GM19372 (cell line): Measurements from ENCODE around the gene RTP5.
"Not testable (repeated sequence)": the region's sequence is repeated elsewhere in the genome, so short reads cannot be mapped to it uniquely, and the experiment has no call there.

Experiments used
- ATAC-seq: cut with Tn5 transposase; IDR thresholded peaks from one replicate; pipeline ENCODE4 v1.9.1; 2021; ENCODE audit warnings: mild to moderate bottlenecking, low read depth, moderate library complexity; ENCODE audit not compliant: unreplicated experiment

RTP5 gene

DNA sequence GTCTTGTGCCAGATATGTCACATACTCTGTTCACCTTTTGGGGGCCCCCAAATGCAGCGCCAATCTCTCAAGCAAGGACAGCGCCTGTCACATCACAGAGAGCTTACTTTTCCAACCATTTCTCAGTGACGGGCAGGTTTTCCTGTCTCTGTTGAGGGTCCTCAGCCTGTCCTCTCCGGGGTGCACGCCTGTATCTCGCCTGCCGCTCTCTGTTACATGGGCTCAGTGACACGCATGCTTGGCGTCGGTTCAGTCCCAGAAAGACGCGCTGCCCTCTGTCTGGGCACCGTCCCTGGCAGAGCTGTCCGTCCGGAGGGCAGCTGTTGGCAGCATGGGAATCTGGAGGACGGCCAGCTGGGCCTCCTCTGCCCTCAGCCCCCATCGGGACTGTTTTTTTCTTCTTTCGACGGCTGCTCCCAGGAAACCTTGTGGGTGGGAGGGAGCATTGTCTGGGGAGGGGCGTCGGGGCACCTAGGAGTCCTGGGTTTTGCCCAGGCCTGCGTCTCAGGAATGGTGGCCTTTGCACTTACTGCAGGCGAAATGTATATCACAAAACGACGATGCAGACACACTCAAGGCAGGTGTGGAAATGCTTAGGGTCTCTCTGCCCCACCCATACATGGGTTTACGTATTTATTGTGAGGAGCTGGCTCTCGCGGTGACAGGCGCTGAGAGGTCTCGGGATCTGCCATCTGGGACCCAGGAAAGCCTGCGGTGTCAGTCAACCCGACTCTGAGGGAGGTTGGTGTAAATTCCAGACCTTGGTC is 30.9 kb downstream of the RTP5 start:
- ATAC-seq: no peak

DNA sequence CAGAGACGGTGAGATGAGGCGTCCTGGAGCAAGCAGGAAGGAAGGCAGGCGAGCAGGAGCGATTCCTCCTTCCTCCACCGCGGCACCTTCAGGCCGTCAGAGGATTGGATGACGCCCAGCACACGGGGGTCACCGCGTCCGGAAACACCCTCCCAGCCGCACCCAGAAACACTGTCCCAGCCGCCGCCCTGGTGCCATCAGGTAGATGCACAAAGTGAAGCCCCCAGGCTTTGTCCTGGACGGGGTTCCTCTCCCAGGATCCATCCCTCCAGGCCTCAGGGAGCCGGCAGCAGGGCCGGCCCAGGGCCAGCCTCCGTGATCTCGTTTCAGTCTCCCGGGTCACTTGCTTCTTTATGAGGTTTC is 31.5 kb downstream of the RTP5 start:
- no peak for ATAC-seq

DNA sequence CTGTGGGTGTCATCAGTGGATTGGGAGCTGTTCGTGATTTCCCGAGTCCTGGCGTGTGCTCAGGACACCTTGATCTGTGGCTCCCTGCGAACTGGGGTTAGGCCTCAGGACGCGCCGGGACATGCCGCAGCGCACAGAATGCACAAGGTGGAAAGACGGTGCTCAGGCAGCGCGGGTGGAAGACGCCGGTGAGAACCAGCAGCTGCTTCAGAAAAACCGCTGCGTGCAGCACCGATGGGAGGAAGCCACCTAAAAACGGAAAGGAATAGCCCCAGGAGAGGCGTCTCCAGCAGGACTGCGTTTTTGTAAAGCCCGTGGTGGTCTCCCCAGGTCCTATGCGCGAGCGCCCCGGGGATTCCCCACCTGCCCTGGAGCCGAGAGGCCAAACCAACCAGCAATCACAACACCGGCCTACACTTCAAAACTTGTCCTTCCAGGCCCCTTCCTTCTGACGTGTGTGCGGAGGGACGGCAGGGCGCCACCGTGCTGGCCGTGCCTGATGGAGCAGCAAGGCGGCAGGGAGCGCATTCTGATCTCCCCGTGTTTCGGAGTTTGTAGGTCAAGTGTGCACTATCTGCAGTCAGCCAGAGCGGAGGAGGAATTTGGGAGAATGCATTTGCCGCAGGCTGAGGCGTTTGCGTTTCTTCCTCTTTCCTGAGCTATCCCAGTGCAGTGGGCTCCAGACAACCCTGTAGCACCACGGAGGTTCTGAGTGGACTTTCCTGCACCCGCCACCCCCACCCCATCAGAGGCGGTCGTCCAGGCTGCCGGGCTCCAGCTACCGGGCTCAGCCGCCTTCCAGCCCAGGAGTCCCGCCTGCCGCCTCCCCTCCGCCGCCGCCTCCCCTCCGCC is 32.2 kb downstream of the RTP5 start:
- no peak for ATAC-seq

DNA sequence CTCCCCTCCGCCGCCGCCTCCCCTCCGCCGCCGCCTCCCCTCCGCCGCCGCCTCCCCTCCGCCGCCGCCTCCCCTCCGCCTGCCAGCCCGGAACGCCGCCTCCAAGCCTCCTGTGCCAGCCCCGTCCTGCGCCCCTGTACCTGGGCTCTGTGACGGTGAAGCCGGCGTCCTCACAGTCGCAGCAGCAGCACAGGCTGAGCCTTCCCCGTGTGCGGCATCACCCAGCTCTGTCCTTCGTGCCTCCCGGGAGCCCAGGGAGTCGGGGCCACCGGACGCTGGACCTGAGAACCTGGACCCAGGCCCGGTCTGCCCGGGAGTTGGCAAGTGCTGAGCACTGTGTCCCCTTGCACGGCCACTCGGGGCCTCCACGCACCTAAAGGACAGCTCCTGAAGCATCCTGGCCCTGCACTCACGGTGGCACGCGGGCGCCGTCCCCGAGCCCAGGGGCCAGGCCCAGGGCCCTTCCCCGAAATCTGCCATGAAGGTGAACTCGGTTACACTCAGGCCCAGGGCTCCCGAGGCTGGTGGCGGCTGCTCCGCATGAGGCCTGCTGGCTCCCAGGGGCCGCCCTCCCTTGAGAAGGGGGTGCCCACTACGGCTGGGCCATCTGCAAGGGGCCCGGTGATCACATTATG is 32.9 kb downstream of the RTP5 start:
- ATAC-seq: no peak

DNA sequence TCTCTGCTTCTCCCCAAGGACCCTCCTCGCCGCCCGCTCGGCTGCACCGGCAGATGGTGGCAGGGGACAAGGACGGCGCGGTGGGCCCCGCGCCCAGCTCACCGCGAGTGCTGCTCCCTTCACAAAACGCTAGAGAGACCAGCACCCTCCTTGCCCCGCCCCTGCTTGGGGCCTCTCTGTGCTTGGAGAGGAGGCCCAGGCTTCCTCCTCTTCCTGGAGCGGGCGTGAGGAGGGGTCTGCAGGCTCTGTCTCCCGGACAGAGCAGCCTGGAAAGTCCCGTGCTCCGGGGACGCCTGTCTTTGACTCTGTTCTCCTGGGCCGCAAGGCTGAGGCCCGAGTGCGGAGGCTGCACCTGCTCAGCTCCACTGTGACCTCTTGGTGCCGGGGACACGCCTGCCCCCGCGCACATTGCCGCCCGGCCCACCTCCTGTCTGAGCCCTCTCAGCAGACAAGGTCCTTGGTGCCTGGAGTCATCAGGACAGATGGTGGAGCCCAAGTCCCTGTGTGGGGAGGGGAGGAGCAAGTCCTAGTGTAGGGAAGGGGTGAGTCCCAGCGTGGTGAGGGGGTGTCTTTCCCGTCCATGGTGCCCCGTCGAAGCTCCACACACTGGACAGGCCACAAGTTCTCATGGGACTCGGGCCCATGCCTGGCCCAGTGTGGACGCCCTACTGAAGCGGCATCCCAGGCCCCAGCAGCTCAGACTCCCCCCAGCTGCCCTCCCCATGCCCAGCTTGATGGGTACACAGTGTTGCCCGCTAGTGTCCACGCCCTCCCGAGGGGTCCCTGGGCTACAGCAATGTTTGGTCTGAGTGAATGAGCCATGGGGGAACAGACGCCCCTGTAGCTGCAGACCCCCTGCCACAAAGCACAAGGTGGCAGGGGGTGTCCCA is 33.8 kb downstream of the RTP5 start:
- no peak for ATAC-seq

DNA sequence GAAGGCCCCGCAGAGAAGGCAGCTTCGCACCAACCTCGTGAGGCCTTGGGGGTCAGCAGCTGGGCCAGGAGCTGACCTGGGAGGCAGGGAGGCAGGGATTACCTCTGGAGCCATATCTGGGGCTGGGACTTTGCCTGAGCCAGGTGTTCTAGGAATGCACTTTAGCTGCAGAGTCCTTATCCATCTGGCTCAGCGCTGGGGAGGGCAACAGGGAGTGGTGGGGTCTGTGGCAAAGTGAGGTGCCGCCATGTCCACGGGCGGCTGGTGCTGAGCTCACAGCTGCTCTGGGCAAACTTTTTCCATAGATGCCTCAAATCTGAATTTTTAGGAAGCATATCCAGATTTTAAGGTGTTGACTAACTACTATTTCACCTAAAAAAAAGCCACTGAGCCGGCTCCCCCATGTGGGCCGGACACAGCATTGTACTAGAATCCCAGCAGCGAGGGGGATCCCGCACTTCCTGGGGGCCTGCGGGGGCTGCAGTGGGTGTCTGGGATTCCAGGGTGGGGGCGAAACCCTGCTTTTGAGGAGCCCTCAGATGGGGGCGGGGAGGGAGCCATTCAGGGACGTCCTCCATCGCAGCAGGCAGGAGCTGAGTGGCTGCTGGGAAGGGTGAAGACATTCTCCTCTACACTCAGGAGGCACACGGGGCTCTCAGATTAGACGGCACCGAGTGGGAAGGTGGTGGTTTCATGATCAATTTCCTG is 34.6 kb downstream of the RTP5 start:
- no peak for ATAC-seq

DNA sequence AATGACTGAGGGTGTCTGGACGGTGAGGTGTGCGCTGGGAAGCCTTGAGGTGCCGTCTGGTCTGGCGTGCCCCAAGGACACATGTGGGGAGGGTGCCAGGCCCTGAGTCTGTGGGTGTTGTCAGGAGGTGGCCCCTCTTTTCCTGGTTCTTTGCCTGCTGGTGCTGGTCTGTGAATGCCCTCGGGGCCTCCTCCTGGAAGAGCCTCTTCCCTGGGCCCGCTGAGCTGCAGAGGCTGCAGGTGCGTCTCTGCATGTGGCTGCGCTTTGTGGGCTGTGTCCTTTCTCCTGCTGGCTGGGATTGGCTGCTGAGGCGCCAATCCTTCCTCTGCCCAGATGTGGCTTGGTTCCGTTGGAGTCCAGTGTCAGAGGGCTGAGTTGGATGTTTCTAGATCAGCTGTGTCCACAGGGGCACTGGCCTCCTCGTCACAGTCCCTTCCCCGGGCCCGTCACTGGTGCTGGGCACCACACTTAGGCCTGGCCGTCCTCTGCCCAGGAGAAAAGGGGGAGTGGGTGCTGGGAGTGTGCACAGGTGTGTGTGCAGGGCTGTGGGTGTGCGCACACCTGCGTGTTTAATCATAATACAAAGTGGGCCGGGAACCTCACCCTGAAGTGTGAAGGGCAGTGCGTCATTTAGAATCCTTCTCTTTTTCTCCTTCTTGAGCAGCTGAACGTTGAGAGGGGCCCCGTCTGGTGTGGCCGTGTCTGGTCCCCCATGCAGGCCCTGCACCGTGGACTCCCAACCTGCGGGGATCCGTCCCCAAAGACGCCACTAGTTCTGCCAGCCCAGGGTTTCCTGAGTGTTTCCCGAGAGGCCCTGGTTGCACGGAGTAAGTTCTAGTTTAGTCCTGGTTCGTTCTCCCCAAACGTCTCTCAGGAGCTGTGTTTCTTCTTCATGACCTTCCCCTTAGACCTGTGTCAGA is 35.5 kb downstream of the RTP5 start:
- no peak for ATAC-seq

DNA sequence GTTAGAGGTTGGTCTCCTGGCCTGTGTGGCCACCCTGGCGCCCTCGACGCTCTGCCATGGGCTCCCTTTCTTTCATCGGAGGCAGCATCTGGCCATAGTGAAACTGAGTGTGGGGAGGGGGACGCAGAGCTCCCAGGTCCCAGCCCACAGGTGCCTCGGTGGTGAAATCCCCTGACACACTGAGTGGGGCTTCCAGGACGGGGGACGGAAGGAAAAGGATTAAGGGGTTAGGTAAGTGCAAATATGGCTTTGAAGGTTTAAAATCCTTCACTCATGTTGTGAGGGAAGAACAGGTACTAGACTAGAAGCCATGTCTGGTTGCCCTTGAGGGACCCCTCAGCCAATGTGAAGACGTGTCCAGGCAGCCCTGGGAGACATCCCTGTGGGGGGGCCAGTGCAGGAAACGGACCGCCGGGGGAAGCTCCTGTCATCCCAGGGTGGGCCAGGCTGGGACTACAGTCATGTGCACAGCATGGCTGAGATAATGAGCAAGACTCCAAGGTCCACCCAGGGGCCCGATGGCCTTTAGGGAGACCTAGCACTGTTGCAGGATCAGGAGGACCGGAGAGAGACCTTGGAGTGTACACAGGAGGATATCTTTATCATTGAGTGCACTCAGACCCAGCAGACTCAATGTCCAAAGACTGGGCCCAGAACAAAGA is 36.3 kb downstream of the RTP5 start:
- no peak for ATAC-seq

DNA sequence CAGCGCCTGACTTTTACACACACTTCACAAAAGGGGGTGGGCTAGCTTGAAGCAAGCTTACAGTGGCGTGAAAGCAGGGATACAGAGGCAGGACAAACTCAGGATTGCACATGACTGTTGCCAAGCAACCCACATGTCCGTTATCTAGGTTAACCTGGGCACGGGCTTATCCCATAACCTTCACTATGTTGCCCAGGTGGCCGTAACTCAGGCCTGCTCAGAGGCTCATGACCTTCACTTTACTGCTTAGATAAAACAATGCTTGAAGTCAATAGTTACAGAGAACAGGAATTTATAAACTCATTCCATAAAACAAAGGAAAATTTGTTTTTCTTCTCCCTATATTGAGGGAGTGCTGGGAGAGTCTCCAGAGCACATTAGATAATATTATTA is 36.8 kb downstream of the RTP5 start:
- ATAC-seq: not testable (repeated sequence)

DNA sequence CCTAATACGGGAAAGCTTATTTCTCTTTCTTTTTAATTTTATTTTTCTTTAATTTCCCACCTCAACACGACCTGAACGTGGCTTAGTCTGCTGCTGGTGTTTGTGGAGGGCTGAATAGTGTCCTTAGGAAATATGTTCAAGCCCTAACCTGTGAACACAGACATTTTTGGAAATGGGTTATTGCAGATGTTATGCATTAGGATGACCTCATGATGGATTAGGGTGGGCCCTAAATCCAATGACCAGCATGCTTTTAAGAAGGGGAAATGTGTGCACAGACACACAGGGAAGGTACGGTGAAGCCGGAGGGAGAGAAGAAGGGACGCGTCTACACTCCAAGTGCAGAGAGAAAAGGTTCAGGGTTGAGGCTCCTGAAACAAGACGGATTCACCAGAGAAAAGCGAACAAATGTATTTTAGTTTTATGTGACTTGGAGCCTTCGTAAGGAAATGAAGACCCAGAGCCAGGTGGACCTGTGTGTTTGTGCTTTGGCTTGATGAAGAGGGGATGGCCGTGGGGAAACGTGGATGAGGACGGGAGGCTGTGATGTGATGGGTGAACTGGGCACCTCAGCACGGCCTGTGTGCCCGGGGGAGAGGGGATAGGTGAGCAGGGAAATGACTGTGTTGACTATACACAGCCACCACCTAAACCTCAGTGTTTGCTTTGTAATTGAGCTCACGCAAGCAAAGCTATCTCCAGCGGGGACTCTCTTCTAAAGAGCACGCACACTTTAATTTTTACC is 37.5 kb downstream of the RTP5 start:
- no peak for ATAC-seq

DNA sequence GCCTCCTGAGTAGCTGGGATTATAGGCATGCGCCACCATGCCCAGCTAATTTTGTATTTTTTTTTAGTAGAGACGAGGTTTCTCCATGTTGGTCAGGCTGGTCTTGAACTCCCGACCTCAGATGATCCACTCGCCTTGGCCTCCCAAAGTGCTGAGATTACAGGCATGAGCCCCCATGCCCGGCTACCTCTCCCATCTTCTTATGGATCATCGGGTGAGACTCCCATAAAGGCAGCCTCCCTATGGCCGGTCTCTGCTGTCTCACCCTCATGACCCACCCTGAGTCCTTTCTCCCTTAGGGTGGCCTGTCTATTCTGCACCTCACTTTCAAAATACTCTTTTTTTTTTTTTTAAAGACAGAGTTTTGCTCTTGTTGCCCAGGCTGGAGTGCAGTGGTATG is 38.3 kb downstream of the RTP5 start:
- not testable (repeated sequence) for ATAC-seq

DNA sequence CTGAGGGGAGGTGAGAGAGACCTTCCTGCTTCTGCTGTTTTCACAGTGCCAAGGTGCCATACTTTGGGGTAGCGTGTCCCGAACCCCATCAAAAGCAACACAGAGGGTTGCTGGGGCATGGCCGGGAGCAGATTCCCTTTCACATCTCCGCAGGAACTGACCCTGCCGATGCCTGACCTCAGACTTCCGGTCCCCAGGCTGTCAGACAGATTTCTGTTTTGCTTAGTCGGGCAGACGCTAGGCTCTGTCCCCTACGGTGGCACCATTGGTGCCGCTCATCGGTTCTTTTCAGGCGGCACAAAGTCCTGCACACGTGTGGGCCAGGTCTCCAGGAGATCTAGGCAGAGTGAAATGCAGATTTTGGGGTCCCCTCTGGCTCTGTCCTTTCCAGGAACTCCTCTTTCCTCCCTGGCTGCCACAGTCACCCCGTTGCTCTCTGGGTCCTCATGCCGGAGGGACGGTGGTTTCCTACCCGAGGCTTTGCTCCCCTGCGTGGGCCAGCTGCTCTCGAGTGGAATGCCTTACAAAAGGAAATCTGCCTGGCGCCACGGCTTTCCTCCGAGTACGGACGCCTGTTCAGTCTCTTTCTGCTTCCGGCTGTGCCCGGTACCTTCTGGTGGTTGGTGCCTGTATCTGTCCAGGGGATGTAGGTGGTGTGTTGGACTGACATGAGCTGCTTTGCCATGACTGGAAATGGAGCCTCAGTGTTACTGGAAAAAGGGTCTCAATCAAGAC is 39.3 kb downstream of the RTP5 start:
- no peak for ATAC-seq

DNA sequence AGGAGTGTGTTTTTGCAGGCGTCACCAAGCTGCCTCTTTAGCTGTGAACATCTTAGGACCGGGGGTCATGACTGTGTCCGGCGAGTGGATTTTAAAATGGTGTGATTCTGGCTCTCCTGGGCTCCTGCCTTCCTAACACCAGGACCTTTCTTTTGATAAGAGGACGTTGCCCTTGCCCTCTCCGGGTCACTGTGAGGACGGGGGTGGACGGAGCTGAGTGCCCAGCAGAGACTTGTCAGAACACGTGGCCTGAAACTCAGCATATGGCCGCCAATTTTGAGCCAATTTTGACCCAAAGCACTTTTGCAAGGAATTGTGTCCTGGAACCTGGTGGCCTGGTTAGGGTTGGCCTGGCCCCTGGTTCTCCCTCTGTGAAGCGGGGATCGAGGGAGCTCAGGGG is 40.2 kb downstream of the RTP5 start:
- no peak for ATAC-seq

DNA sequence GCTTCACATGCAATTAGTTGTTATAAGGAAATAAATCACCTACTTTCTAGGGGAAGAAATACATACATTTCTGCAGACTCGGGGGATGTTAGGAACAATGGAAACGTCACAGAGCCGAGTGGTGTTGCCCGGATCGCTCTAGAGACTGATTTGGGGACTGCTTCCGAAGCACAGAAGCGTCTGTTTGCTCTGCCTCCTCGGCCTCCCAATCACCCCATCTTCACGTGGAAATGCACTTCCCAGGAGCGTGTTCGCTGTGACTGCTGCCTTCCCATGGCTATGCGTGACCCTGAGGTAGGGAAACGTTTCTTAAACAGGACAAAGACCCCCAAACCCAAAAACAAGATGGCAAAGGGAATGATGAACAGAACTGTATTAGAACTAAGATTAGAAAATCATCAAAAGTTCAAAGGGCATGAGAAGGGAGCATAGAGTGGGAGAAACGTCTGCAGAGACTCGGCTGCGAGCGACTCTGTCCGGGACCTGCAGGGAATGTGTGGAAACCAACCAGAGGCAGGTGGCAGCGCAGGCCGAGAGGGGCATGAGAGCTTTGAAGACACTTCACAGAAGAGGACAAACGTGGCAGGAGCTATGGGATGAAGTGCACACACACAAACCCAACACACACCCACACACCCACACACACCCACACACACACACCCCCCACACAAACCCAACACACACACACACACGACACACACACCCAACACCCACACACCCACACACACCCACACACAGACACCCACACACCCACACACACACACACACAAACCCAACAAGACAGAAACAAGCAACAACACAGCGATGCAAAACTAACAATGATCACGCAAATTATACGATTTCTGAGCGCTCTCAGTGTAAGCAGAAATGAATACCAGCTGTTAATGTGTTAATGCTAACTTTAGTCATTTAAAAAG is 41.3 kb downstream of the RTP5 start:
- ATAC-seq: no peak

DNA sequence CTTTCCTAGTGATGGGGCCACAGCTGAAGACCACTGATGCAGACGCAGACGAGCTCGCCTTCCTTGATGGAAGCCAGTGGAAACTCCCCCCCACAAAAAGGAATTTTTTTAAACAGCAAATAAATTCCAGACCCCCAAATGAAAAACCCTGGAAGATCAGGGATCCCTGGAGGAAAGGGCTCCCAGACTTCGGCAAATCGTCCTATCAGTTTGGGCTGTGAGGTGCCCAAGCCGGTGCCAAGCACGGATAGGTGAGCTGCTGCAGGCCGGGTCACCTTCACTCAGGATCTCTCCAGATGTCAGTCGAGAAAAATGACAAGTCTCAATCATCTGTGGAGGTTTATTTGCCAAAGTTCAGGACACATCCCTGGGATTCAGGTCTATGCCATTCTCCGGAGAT is 42.0 kb downstream of the RTP5 start:
- ATAC-seq: no peak

DNA sequence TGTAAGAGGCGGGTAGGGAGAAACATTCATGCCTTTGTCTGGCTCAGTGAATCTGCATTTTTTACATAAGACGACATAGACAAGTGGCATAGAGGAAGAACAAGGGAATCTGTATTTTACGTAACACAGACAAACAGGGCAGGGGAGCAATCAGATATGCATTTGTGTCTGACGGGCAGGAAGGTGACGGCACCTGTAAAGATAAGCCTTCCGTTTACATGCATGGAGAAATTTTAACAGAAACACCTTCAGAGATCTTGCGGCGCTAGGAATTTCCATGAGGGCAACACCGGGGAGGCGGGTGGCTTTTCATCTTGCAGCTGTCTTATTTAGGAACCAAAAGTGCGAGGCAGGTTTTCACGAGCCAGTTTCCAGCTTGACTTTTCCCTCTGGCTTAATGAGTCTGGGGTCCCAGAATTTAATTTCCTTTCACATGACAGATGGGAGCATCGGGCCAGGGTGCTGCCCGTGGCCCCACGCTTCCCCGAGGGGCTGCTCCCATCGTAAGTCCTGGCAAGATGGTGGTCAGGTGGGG is 42.6 kb downstream of the RTP5 start:
- no peak for ATAC-seq
